GM18951 (cell line): ENCODE results near the gene OR6C75.
"Not testable (repeated sequence)": the region's sequence is repeated elsewhere in the genome, so short reads cannot be mapped to it uniquely, and the experiment has no call there.

Experiments used
- POLR2A ChIP-seq: IDR thresholded peaks from 4 replicates; pipeline ENCODE4 v1.6.1; 2011; ENCODE audit warnings: mild to moderate bottlenecking; ENCODE audit not compliant: insufficient read length, insufficient read depth; ENCODE audit errors: extremely low read depth
- in situ Hi-C: fragments of 300-500 bp; cut with MboI; formaldehyde crosslinking; loops from one replicate; pipeline ENCODE4 v1.12.0; 2022; ENCODE audit warnings: low sequenced_read_pairs, mixed read lengths, inconsistent platforms; ENCODE audit not compliant: unreplicated experiment

OR6C75 gene

GRCh38 chr12:55414889-55415288 lies 52.1 kb downstream of the OR6C75 start:
- in situ Hi-C loops: not testable (repeated sequence)

GRCh38 chr12:55416961-55417360 lies 54.2 kb downstream of the OR6C75 start:
- no peak for TF ChIP-seq POLR2A
- in situ Hi-C loops: no loop called here
